GM12878 (cell line): ENCODE measurements around the gene BAK1. TPM values are rescaled to one million over a fixed set of nuclear protein-coding genes. Genes with fewer than 3 reads are reported as not detected.

Experiments
- ATAC-seq: fragments of 200-7000 bp; cut with Tn5 transposase; 3 replicates; pipeline ENCODE4 v1.9.1; 2020; ENCODE audit warnings: mild to moderate bottlenecking, moderate library complexity
- BruUV-seq: library from RNA; stranded (reverse); fragments of 400-500 nt; replicated peaks from 2 replicates; lab custom pipeline; 2021; lab: Mats Ljungman, UMichigan
- CTCF ChIA-PET: fragments of 300-600 bp; sonication (Branson Sonifier 250); formaldehyde crosslinking; extraction: SDS; loops from one replicate; lab custom pipeline; 2021; ENCODE audit warnings: inconsistent platforms; lab: Yijun Ruan, JAX
- POLR2A ChIA-PET: fragments of 350-600 bp; formaldehyde crosslinking; extraction: SDS; loops from one replicate; lab custom pipeline; 2021; ENCODE audit warnings: inconsistent platforms; lab: Charles Lee
- RAD21 ChIA-PET: fragments of 300-600 bp; sonication (Branson Sonifier 250); formaldehyde crosslinking; loops from one replicate; lab custom pipeline; 2023; ENCODE audit warnings: antibody characterized with exemption; ENCODE audit not compliant: unreplicated experiment; lab: Charles Lee
- SMC1A ChIA-PET: fragments of 300-600 bp; sonication (Branson Sonifier 250); formaldehyde crosslinking; loops from one replicate; lab custom pipeline; 2023; ENCODE audit not compliant: unreplicated experiment, uncharacterized antibody; lab: Charles Lee
- DNase-seq: peaks from one replicate; pipeline ENCODE4 v3.0.0-alpha.2; 2011; ENCODE audit warnings: low read depth, low spot score
- FAIRE-seq: peaks from 3 replicates; lab custom pipeline; 2011; peaks lifted over from hg19 to GRCh38; lab: Jason Lieb, UNC
- H2AFZ ChIP-seq: 2 replicates; pipeline ENCODE4 v1.6.0; 2011; ENCODE audit warnings: low read depth, low read length, control low read depth; ENCODE audit not compliant: control insufficient read depth
- H3K27ac ChIP-seq: 2 replicates; pipeline ENCODE4 v1.5.1; 2011; ENCODE audit warnings: control low read depth; ENCODE audit not compliant: control insufficient read depth, insufficient read depth
- H3K27me3 ChIP-seq, 2 experiments: replicated peaks in 1 of 2; 2 replicates each; pipeline versions ENCODE4 v1.6.0 to v1.6.1; 2011; ENCODE audit warnings: low read length in 1 of 2; ENCODE audit not compliant: control insufficient read depth in 2 of 2, insufficient read depth in 2 of 2
- H3K36me3 ChIP-seq, 2 experiments: 2 replicates each; pipeline ENCODE4 v1.5.1; 2011; ENCODE audit warnings: low read length in 1 of 2; ENCODE audit not compliant: control insufficient read depth in 2 of 2, insufficient read depth in 2 of 2
- H3K4me1 ChIP-seq: 2 replicates; pipeline ENCODE4 v1.6.1; 2011; ENCODE audit warnings: mild to moderate bottlenecking, low read length, moderate library complexity, mixed read lengths; ENCODE audit not compliant: control insufficient read depth, insufficient read depth
- H3K4me2 ChIP-seq: 2 replicates; pipeline ENCODE4 v1.6.0; 2011; ENCODE audit warnings: control low read depth; ENCODE audit not compliant: control insufficient read depth, insufficient read depth
- H3K4me3 ChIP-seq: fragments of 200-600 bp; sonication (generic); 2 replicates; pipeline ENCODE4 v1.5.1; 2016
- H3K79me2 ChIP-seq: 2 replicates; pipeline ENCODE4 v1.6.0; 2011; ENCODE audit warnings: low read length; ENCODE audit not compliant: control insufficient read depth, insufficient read depth
- H3K9ac ChIP-seq: 2 replicates; pipeline ENCODE4 v1.8.0; 2011; ENCODE audit warnings: low read length, control low read depth, mixed read lengths; ENCODE audit not compliant: control insufficient read depth, insufficient read depth
- H3K9me3 ChIP-seq: replicated peaks from 3 replicates; pipeline ENCODE4 v1.5.1; 2011; ENCODE audit warnings: mild to moderate bottlenecking, low read length; ENCODE audit not compliant: control insufficient read depth, insufficient read depth
- H4K20me1 ChIP-seq: 2 replicates; pipeline ENCODE4 v1.6.0; 2011; ENCODE audit not compliant: control insufficient read depth, insufficient read depth
- BMI1 ChIP-seq: fragments of 450-650 bp; IDR thresholded peaks from 2 replicates; pipeline ENCODE4 v1.6.1; 2016; ENCODE audit warnings: mild to moderate bottlenecking, moderate library complexity, borderline replicate concordance
- CBFB ChIP-seq: IDR thresholded peaks from 2 replicates; pipeline ENCODE4 v1.6.1; 2016; ENCODE audit warnings: antibody characterized with exemption, low read depth
- WGBS: methylation state at CpG from one replicate; pipeline ENCODE4 v1.1.6; 2016; ENCODE audit warnings: low lambda C conversion rate; ENCODE audit not compliant: insufficient replicate concordance, insufficient coverage; ENCODE audit errors: missing lambda C conversion rate; 5-methylcytosine and 5-hydroxymethylcytosine counted together
- in situ Hi-C: fragments of 300-500 bp; cut with MboI; formaldehyde crosslinking; loops from 9 replicates; pipeline ENCODE4 v1.14.3; 2018; ENCODE audit warnings: mixed read lengths
- intact Hi-C: fragments of 100-400 bp; cut with micrococcal nuclease; formaldehyde crosslinking; loops from one replicate; pipeline ENCODE4 v1.14.2; 2022; ENCODE audit not compliant: unreplicated experiment
- polyA plus RNA-seq, 11 experiments: library from polyadenylated mRNA; depleted of rRNA in 4 of 11; unstranded in 6 of 11; stranded (reverse) in 5 of 11; fragments of >200 nt; fragmentation: Nextera tagmentation in 4 of 11; fragmentation: Illumina TruSeq in 1 of 11; extraction: Ambion mirVana in 4 of 11; extraction: Trizol in 1 of 11; gene quantifications; 1 replicate in 1 of 11; 2 replicates in 10 of 11; pipeline versions ENCODE4 v1.2.1 to v1.2.3, GENCODE V29; 2011 to 2016; ENCODE audit warnings: inconsistent platforms in 2 of 11, missing spikeins in 2 of 11, low read depth in 1 of 11
- total RNA-seq, 4 experiments: library from RNA; depleted of rRNA in 3 of 4; stranded (reverse); fragments of >200 nt in 3 of 4; fragmentation: Illumina TruSeq in 1 of 4; extraction: Trizol in 1 of 4; gene quantifications; 2 replicates each; pipeline versions ENCODE4 v1.2.1 to v1.2.3, GENCODE V29; 2013 to 2021
- TF ChIP-seq, protein P1 (sequence below), 3 experiments: IDR thresholded peaks in 2 of 3; conservative IDR thresholded peaks in 1 of 3; 2 replicates each; pipeline ENCODE4 v1.5.1; 2011; ENCODE audit warnings: low read depth in 3 of 3, low read length in 3 of 3, mild to moderate bottlenecking in 3 of 3, control low read depth in 2 of 3, moderate library complexity in 2 of 3, inconsistent platforms in 1 of 3, mixed read lengths in 1 of 3; ENCODE audit not compliant: control insufficient read depth in 2 of 3, insufficient read depth in 1 of 3; ENCODE audit errors: extremely low read depth in 1 of 3

BAK1 gene
- total and polyA plus RNA-seq, 10 of the 15 experiments (the other 5 are each of a cell fraction or from before 2014, with no cell fraction given), result 6.3 to 65.8 (median 29.6) TPM

DNA sequence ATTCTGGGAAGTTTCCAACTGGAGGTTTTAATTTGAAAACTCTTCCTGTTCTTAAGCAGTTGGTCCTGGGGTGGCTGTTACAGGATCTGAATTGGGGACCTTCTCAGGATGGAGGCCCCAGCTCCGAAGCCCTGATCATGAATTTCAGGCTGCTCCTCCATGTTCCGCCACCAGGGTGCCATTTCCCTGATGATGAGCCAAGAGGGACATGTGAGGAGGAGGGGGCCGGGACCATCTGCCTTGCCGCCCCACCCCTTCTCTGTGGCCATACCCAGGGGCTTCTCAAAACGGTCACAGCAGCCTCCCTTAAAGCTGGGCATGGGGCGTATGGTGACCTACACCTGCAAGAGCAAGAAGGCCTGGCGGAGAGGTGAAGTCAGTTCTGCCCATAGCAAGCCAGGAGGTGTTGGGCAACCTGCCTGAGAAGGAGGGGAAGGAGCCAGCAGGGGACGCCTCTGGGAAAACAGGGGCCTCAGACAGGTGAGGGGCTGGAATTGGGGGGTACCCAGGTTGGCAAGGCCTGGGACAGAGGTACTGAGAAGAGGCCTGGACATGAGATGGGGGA, 3.6 kb upstream of the BAK1 start:
- TF ChIP-seq, protein P1, sequence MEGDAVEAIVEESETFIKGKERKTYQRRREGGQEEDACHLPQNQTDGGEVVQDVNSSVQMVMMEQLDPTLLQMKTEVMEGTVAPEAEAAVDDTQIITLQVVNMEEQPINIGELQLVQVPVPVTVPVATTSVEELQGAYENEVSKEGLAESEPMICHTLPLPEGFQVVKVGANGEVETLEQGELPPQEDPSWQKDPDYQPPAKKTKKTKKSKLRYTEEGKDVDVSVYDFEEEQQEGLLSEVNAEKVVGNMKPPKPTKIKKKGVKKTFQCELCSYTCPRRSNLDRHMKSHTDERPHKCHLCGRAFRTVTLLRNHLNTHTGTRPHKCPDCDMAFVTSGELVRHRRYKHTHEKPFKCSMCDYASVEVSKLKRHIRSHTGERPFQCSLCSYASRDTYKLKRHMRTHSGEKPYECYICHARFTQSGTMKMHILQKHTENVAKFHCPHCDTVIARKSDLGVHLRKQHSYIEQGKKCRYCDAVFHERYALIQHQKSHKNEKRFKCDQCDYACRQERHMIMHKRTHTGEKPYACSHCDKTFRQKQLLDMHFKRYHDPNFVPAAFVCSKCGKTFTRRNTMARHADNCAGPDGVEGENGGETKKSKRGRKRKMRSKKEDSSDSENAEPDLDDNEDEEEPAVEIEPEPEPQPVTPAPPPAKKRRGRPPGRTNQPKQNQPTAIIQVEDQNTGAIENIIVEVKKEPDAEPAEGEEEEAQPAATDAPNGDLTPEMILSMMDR (IDR thresholded peaks at IDR 0.05 in 2 of 3, conservative IDR thresholded peaks at IDR 0.05 in 1 of 3; ENCODE audit: control insufficient read depth in 2 of 3, extremely low read depth in 1 of 3, insufficient read depth in 1 of 3, low read depth in 3 of 3, low read length in 3 of 3), result 0 out of 6 replicates have a peak, but pooled peaks of 1 of the 3 experiments have one; percentile 22
- TF ChIP-seq BMI1, result no peak
- TF ChIP-seq CBFB, result no peak
- CTCF ChIA-PET, result interaction anchor here (0.8 to 7.6 kb wide), 2 partner anchors 22 to 193 kb away, joined by 3 to 235 read pairs; no protein-coding TSS in a partner anchor
- no peaks in the 10 kb centered on the region for H3K27me3 ChIP-seq
- SMC1A ChIA-PET, result interaction anchor here (6.9 kb wide), 1 partner anchor 23 kb away, joined by 122 read pairs; no protein-coding TSS in a partner anchor
- POLR2A ChIA-PET, result interaction anchor here (1.1 kb wide), 1 partner anchor 28 kb away, joined by 3 read pairs; no protein-coding TSS in a partner anchor
- peaks cover 14% of the 10 kb centered on the region for H3K4me1 ChIP-seq
- no peak overlapping the region for H3K4me2 ChIP-seq
- no peak overlapping the region for H2AFZ ChIP-seq
- FAIRE-seq (no peak), DNase-seq (no peak), ATAC-seq (no peak)
- no peak overlapping the region for H3K9ac ChIP-seq
- RAD21 ChIA-PET, result interaction anchor here (1.3 to 1.8 kb wide), 2 partner anchors 23 to 117 kb away, joined by 4 to 5 read pairs; no protein-coding TSS in a partner anchor
- in situ Hi-C loops (no loop called here), intact Hi-C loops (loop anchor here (2.0 to 10.0 kb wide), 2 partner anchors 49 to 571 kb away; no protein-coding TSS in a partner anchor)
- no peaks in the 10 kb centered on the region; the same call in 2 of the 3 replicates for H3K9me3 ChIP-seq
- no peak overlapping the region for H3K4me3 ChIP-seq
- no peaks in the 10 kb centered on the region for H4K20me1 ChIP-seq
- BruUV-seq, result no TSS peak
- H3K27ac ChIP-seq, result no peak overlapping the region
- H3K36me3 ChIP-seq, result no peaks in the 10 kb centered on the region
- 73% methylated on average over 8 of the region's 8 CpGs for WGBS
- peaks cover 14% of the 10 kb centered on the region for H3K79me2 ChIP-seq
